CD14-positive monocyte (primary cell): ENCODE data around the gene RS1. TPM values are rescaled to one million over a fixed set of nuclear protein-coding genes. Genes with fewer than 3 reads are reported as not detected.
A peak's percentile ranks its signal among the peaks of the same experiment; 100 is the strongest.

Experiments used
- DNase-seq, 3 donors: peaks; one replicate each; pipeline ENCODE4 v3.0.0-alpha.2; 2011 to 2022
- H2AFZ ChIP-seq: 2 replicates; pipeline ENCODE4 v1.6.0; 2012; ENCODE audit warnings: mild to moderate bottlenecking, low read depth, low read length, inconsistent platforms; ENCODE audit not compliant: insufficient read depth, poor library complexity, severe bottlenecking
- H3K27ac ChIP-seq, 2 donors: 1 replicate in 1 of 2; 2 replicates in 1 of 2; pipeline ENCODE4 v1.5.1; 2012 to 2013; ENCODE audit warnings: low read length in 2 of 2, control low read depth in 1 of 2, inconsistent platforms in 1 of 2, low read depth in 1 of 2, mild to moderate bottlenecking in 1 of 2
- H3K27me3 ChIP-seq, 2 donors: one replicate each; pipeline versions ENCODE4 v1.6.0 to v1.6.1; 2011 to 2013; ENCODE audit warnings: low read length in 2 of 2; ENCODE audit not compliant: control insufficient read depth in 2 of 2, insufficient read depth in 2 of 2
- H3K36me3 ChIP-seq, 2 donors: replicated peaks in 1 of 2; 1 replicate in 1 of 2; 2 replicates in 1 of 2; pipeline versions ENCODE4 v1.5.1 to v1.6.1; 2012 to 2013; ENCODE audit warnings: low read length in 2 of 2, control low read depth in 1 of 2, inconsistent platforms in 1 of 2, mild to moderate bottlenecking in 1 of 2; ENCODE audit not compliant: insufficient read depth in 2 of 2, control insufficient read depth in 1 of 2
- H3K4me1 ChIP-seq, 2 donors: 1 replicate in 1 of 2; 2 replicates in 1 of 2; pipeline versions ENCODE4 v1.5.1 to v1.6.1; 2012 to 2013; ENCODE audit warnings: low read length in 2 of 2, control low read depth in 1 of 2, inconsistent platforms in 1 of 2, mild to moderate bottlenecking in 1 of 2, moderate library complexity in 1 of 2; ENCODE audit not compliant: insufficient read depth in 2 of 2, control insufficient read depth in 1 of 2
- H3K4me2 ChIP-seq: replicated peaks from 2 replicates; pipeline ENCODE3; 2012; ENCODE audit warnings: low read length, moderate library complexity, mild to moderate bottlenecking; ENCODE audit not compliant: poor library complexity, severe bottlenecking; ENCODE audit errors: extremely low read depth
- H3K4me3 ChIP-seq, 3 experiments: fragments of 200-600 bp in 1 of 3; sonication (generic) in 1 of 3; replicated peaks in 1 of 3; 1 replicate in 2 of 3; 2 replicates in 1 of 3; pipeline ENCODE4 v1.5.1; 2011 to 2013; ENCODE audit warnings: low read length in 3 of 3, mild to moderate bottlenecking in 3 of 3, control low read depth in 2 of 3, low read depth in 2 of 3, inconsistent platforms in 1 of 3, moderate library complexity in 1 of 3
- H3K79me2 ChIP-seq: 2 replicates; pipeline ENCODE4 v1.6.0; 2012; ENCODE audit warnings: mild to moderate bottlenecking, control low read depth, inconsistent platforms, low read length, moderate library complexity; ENCODE audit not compliant: insufficient read depth
- H3K9ac ChIP-seq: 2 replicates; pipeline ENCODE4 v1.6.0; 2017; ENCODE audit warnings: low read length, mild to moderate bottlenecking; ENCODE audit not compliant: insufficient read depth, poor library complexity, severe bottlenecking
- H3K9me3 ChIP-seq, 2 donors: replicated peaks in 1 of 2; 1 replicate in 1 of 2; 2 replicates in 1 of 2; pipeline versions ENCODE4 v1.5.1 to v1.6.1; 2012 to 2013; ENCODE audit warnings: low read length in 2 of 2, control low read depth in 1 of 2; ENCODE audit not compliant: control insufficient read depth in 1 of 2, insufficient read depth in 1 of 2
- H4K20me1 ChIP-seq: 2 replicates; pipeline ENCODE4 v1.6.0; 2012; ENCODE audit warnings: mild to moderate bottlenecking, low read length, control low read depth, moderate library complexity; ENCODE audit not compliant: insufficient read depth
- H3K27ac Mint-ChIP-seq, 7 donors: one replicate each; pipeline ENCODE4 v1.8.0; 2020; ENCODE audit warnings: mild to moderate bottlenecking in 7 of 7, mixed read lengths in 7 of 7, moderate library complexity in 6 of 7, inconsistent platforms in 2 of 7
- H3K27me3 Mint-ChIP-seq, 3 donors: one replicate each; pipeline ENCODE4 v1.8.0; 2021 to 2022; ENCODE audit warnings: low read depth in 3 of 3, mild to moderate bottlenecking in 3 of 3, mixed read lengths in 3 of 3, moderate library complexity in 3 of 3, inconsistent platforms in 1 of 3
- H3K36me3 Mint-ChIP-seq, 2 donors: one replicate each; pipeline ENCODE4 v1.8.0; 2020; ENCODE audit warnings: mixed read lengths in 2 of 2, inconsistent platforms in 1 of 2, mild to moderate bottlenecking in 1 of 2
- H3K4me1 Mint-ChIP-seq: one replicate; pipeline ENCODE4 v1.8.0; 2020; ENCODE audit warnings: mild to moderate bottlenecking, mixed read lengths
- H3K4me3 Mint-ChIP-seq, 2 donors: one replicate each; pipeline ENCODE4 v1.8.0; 2020; ENCODE audit warnings: mild to moderate bottlenecking in 2 of 2, mixed read lengths in 2 of 2, moderate library complexity in 1 of 2
- H3K9me3 Mint-ChIP-seq, 7 donors: one replicate each; pipeline ENCODE4 v1.8.0; 2020 to 2022; ENCODE audit warnings: mixed read lengths in 7 of 7, mild to moderate bottlenecking in 6 of 7, moderate library complexity in 6 of 7, inconsistent platforms in 2 of 7
- WGBS: methylation state at CpG from one replicate; pipeline ENCODE4 v1.1.5; 2013; ENCODE audit warnings: missing lambda C conversion rate; ENCODE audit not compliant: insufficient coverage; 5-methylcytosine and 5-hydroxymethylcytosine counted together
- intact Hi-C, 2 donors: fragments of 100-400 bp; cut with micrococcal nuclease; formaldehyde crosslinking; loops; one replicate each; pipeline versions ENCODE4 v1.15.0 to v1.15.1; 2023
- polyA plus RNA-seq, 3 donors: library from polyadenylated mRNA; depleted of rRNA in 1 of 3; unstranded in 2 of 3; stranded (reverse) in 1 of 3; fragments of 300-500 nt in 2 of 3; fragments of >200 nt in 1 of 3; fragmentation: Illumina TruSeq in 2 of 3; gene quantifications; 1 replicate in 2 of 3; 2 replicates in 1 of 3; pipeline ENCODE4 v1.2.3, GENCODE V29; 2012 to 2021
- TF ChIP-seq, protein P1 (sequence below): fragments of 200-600 bp; IDR thresholded peaks from one replicate; pipeline ENCODE4 v1.8.0; 2022; ENCODE audit warnings: antibody characterized with exemption, mild to moderate bottlenecking

RS1 gene
- polyA plus RNA-seq, 3 donors, result 0.08 TPM; not detected in 2

DNA sequence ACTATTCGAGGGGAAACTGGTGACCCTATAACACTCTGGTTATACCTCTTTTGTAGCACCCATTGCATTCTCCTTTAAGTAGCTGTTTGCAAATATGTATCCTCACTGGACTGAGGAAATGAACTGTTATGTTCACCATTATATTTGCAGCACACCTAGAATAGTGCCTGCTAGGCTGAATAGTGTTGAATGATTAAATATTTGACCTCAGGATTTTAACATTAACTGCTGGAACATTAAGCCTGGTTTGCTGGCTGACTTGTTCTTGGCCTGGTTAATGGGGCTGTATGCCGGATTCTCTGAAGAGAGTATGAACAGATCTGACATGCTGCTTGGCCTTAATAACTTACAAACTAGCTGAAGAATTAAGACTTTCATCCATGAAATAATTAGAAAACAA lies 80.1 kb downstream of the RS1 start:
- peaks cover 22 to 24% of the 10 kb centered on the region in 2 donors for H3K36me3 Mint-ChIP-seq
- H3K9ac ChIP-seq, result no peak overlapping the region
- H3K9me3 Mint-ChIP-seq, result peaks cover 0 to 5% (median 0%) of the 10 kb centered on the region in 7 donors
- peaks cover 0 to 2% (median 1%) of the 10 kb centered on the region in 3 donors for H3K27me3 Mint-ChIP-seq
- no peaks in the 10 kb centered on the region for H3K4me1 ChIP-seq
- no peak for DNase-seq
- no peak overlapping the region for H3K4me2 ChIP-seq
- H3K27me3 ChIP-seq, result no peaks in the 10 kb centered on the region
- H2AFZ ChIP-seq, result no peak overlapping the region
- no CpG with 5 or more reads among the region's 2 CpGs for WGBS
- H4K20me1 ChIP-seq, result no peaks in the 10 kb centered on the region
- no peaks in the 10 kb centered on the region for H3K79me2 ChIP-seq
- H3K27ac Mint-ChIP-seq, result peak overlapping the region in 1 of 7 donors; percentile 25
- no peaks in the 10 kb centered on the region for H3K9me3 ChIP-seq
- H3K27ac ChIP-seq, result no peak overlapping the region
- intact Hi-C loops, result no loop called here
- no peak overlapping the region for H3K4me3 Mint-ChIP-seq
- TF ChIP-seq, protein P1, sequence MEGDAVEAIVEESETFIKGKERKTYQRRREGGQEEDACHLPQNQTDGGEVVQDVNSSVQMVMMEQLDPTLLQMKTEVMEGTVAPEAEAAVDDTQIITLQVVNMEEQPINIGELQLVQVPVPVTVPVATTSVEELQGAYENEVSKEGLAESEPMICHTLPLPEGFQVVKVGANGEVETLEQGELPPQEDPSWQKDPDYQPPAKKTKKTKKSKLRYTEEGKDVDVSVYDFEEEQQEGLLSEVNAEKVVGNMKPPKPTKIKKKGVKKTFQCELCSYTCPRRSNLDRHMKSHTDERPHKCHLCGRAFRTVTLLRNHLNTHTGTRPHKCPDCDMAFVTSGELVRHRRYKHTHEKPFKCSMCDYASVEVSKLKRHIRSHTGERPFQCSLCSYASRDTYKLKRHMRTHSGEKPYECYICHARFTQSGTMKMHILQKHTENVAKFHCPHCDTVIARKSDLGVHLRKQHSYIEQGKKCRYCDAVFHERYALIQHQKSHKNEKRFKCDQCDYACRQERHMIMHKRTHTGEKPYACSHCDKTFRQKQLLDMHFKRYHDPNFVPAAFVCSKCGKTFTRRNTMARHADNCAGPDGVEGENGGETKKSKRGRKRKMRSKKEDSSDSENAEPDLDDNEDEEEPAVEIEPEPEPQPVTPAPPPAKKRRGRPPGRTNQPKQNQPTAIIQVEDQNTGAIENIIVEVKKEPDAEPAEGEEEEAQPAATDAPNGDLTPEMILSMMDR, result no peak
- no peak overlapping the region for H3K4me3 ChIP-seq
- peaks cover 3 to 13% of the 10 kb centered on the region in 2 donors for H3K36me3 ChIP-seq
- H3K4me1 Mint-ChIP-seq, result no peaks in the 10 kb centered on the region

Other genes starting within 250 kb of the RS1 start
- 1 to 10 TPM in 2 of 3 donors, under 1 TPM in 1; 0.54 to 3.6 (median 1.4) TPM for gene CDKL5, start 246.5 kb downstream of the RS1 start, polyA plus RNA-seq
- under 1 TPM in 2 of 3 donors, not detected in 1; 0.26 to 0.32 TPM for gene PPEF1, start 35.5 kb upstream of the RS1 start, polyA plus RNA-seq